Muscle layer of duodenum (tissue), 2 donors: ENCODE measurements around the gene ROBO2.

Experiments
- H3K27ac ChIP-seq: one replicate; pipeline ENCODE4 v1.7.0; 2013; ENCODE audit warnings: mild to moderate bottlenecking, low read length
- H3K27me3 ChIP-seq: one replicate; pipeline ENCODE4 v1.7.0; 2013; ENCODE audit warnings: low read depth, mild to moderate bottlenecking, control low read depth, low read length
- H3K36me3 ChIP-seq, 2 donors: one replicate each; pipeline ENCODE4 v1.7.0; 2013; ENCODE audit warnings: low read length in 2 of 2, control low read depth in 1 of 2, mild to moderate bottlenecking in 1 of 2; ENCODE audit not compliant: insufficient read depth in 2 of 2, control insufficient read depth in 1 of 2
- H3K4me1 ChIP-seq, 2 donors: one replicate each; pipeline ENCODE4 v1.7.0; 2013; ENCODE audit warnings: low read length in 2 of 2, mild to moderate bottlenecking in 2 of 2, control low read depth in 1 of 2, moderate library complexity in 1 of 2; ENCODE audit not compliant: insufficient read depth in 2 of 2, control insufficient read depth in 1 of 2
- H3K4me3 ChIP-seq, 2 donors: one replicate each; pipeline ENCODE4 v1.7.0; 2013; ENCODE audit warnings: low read length in 2 of 2, low read depth in 1 of 2, mild to moderate bottlenecking in 1 of 2
- H3K9me3 ChIP-seq, 2 donors: one replicate each; pipeline ENCODE4 v1.7.0; 2013; ENCODE audit warnings: low read length in 2 of 2, control low read depth in 1 of 2, mild to moderate bottlenecking in 1 of 2; ENCODE audit not compliant: control insufficient read depth in 1 of 2
- donor health status: healthy.

The ROBO2 gene

DNA sequence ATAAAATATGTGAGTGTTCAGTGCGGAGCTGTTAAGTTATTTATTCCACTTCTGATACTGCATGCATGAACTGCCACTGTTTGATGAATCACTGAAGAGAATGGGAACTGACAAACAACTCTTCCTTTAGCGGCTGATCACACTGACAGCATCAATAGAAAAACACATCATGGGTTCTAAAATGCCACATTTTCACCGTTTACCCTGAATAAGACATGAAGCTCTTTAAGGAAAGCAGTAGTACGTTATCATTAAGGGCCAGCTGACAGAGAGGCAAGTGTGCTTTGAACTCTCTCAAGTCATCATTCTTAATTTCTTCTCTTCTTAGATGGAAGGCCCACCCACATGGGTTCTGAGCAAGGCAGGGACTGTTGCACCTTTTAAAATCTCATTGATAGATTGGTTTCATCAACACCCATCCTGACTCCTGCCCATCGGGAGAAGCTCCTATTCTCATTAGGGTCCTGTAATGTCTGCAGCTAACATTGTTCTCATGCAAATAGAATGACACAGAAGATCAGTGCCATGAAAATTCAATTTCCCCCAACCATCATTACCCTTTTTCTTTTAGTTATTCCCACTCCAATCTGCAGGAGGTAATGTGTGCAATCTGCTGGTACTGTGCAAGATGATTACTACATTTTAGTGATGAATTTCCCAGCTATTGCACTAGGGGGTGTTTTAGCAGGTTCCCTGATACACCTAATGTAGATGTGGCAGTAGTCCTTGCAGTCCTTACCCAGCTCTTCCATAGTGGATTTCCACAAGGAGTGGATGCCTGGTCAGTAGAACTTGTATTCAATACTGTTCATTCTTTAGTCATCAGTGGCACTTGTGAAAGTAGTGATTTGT is 119.1 kb downstream of the ROBO2 start:
- H3K27ac ChIP-seq, result no peak overlapping the region
- H3K4me3 ChIP-seq, result no peak overlapping the region
- H3K4me1 ChIP-seq, result no peaks in the 10 kb centered on the region
- no peaks in the 10 kb centered on the region for H3K9me3 ChIP-seq
- no peaks in the 10 kb centered on the region for H3K36me3 ChIP-seq
- H3K27me3 ChIP-seq, result no peaks in the 10 kb centered on the region

DNA sequence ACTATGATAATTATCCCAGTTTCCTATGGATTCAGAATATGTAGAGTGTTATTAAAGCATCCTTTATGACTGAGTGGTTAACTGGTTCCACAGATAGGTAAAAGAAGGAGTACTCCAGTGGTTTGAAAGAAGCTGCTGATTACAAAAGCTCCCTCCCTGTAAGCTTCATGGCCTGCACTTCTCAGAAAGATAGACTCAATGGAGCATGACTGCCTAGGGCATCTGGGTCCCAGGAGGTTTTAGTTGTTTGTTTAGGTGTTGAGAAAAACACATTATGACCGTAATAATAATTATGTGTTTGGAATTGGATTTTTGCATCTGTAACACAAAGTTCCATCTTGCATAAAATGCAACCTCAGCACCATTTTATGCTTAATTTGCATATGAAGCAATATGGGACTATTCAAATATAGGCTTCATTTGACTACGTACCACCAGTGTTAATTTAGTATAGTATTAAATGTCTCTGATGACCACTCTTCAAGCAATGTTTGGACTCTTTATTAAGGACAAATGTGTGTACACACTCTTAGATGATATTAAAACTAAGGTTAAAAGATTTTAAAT is 121.1 kb downstream of the ROBO2 start:
- Histone ChIP-seq H3K27ac (no peak overlapping the region), H3K4me1 (no peaks in the 10 kb centered on the region), H3K4me3 (no peak overlapping the region), H3K36me3 (no peaks in the 10 kb centered on the region), H3K9me3 (no peaks in the 10 kb centered on the region), H3K27me3 (no peaks in the 10 kb centered on the region)

DNA sequence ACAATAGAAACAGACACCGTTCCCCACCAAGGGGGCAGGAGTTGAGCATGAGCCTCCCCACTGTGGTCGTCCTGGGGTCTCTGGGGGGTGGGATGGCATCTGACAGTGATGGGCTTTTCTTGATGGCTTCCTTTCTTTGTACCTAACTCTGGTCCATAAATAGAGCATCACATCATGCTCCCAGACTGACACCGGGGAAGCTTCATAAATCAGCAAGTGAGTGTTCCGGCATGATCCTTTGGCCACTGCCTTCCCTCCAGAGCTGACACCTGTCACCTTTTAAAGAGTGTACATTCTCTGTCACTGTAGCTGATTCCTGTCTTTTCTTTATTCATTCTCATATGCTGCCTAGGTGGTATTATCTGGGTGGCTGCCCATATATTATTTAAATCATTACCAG is 129.9 kb downstream of the ROBO2 start:
- Histone ChIP-seq H3K4me1 (no peaks in the 10 kb centered on the region), H3K9me3 (no peaks in the 10 kb centered on the region), H3K27me3 (no peaks in the 10 kb centered on the region), H3K36me3 (no peaks in the 10 kb centered on the region), H3K27ac (no peak overlapping the region), H3K4me3 (no peak overlapping the region)

DNA sequence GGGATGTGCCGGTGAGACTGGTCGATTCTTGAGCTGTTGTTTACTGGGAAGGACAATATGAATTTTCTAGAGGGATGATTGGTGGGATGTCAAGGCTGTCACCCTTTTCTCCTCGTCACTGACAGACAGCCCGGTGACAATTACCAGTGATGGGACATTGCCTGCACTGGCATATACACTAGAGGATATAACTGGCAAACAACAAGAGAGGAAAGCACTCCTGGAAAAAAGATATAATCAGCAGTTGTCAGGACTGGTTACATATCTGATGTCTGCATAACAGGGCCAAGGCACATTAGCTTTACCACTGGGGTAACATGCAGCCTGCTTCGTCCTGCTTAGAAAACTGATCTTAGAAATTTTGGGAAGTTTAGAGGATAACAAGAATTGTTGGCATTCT is 131.1 kb downstream of the ROBO2 start:
- no peak overlapping the region for H3K4me3 ChIP-seq
- H3K4me1 ChIP-seq, result no peaks in the 10 kb centered on the region
- no peaks in the 10 kb centered on the region for H3K27me3 ChIP-seq
- no peak overlapping the region for H3K27ac ChIP-seq
- H3K9me3 ChIP-seq, result no peaks in the 10 kb centered on the region
- no peaks in the 10 kb centered on the region for H3K36me3 ChIP-seq

DNA sequence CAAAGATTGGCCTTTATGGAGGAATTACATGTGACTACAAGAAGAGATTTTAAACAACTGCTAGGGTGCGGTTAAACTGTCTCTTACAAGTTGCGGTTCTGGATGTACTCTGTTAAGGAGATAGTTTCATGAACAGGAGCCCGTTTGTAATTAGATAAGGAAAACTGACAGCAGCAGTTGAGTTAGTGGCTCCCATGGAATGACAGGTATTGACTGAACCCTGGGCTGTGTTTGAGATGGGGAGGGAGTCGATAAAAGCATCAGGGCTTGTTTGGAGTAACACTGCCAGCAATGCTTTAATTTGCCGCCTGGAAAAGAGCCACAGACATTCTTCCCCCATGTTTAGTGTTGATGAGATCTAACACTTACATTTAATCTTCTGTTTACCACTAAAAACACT is 139.9 kb downstream of the ROBO2 start:
- H3K27me3 ChIP-seq, result no peaks in the 10 kb centered on the region
- H3K4me1 ChIP-seq, result no peaks in the 10 kb centered on the region
- no peak overlapping the region for H3K4me3 ChIP-seq
- no peaks in the 10 kb centered on the region for H3K36me3 ChIP-seq
- no peak overlapping the region for H3K27ac ChIP-seq
- no peaks in the 10 kb centered on the region for H3K9me3 ChIP-seq

DNA sequence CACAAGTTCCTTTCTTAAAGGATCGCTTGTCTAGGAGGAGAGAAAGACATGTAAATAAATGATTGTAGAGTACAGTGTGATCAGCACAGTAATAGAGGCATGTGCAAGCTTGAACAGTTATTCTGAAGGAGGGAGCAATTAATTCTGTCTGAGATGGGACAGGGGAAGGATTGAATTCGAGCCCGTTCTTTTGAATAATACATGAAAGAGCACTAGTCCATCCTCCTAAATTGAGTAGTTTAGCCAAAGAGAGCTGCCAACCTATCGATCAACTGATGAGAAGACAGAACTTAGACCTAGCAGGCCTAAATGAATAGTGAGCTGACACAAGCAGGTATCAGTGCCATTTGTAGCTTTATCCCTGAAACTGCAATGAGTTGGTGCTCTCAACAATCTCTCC is 142.4 kb downstream of the ROBO2 start:
- no peak overlapping the region for H3K4me3 ChIP-seq
- H3K36me3 ChIP-seq, result no peaks in the 10 kb centered on the region
- no peaks in the 10 kb centered on the region for H3K9me3 ChIP-seq
- no peak overlapping the region for H3K27ac ChIP-seq
- no peaks in the 10 kb centered on the region for H3K4me1 ChIP-seq
- no peaks in the 10 kb centered on the region for H3K27me3 ChIP-seq

DNA sequence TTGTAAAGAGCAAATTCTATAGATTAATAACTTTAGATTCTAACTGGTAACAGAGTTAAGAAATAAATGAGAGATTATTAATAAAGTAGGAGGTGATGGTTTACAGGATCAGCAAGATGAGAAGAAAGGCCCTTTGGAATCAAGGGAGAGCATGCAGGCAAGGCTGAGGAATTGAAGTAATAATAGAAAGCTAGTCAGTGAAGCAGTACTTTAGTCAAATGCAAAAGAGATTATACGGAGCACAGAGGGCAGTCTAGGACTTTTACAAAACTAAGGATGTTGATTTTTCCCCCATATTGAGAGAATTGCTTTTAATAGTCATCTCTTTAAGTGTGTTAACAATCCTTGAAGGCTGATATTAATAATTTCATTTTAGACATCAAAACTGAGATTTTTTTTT is 146.4 kb downstream of the ROBO2 start:
- no peak overlapping the region for H3K27ac ChIP-seq
- no peaks in the 10 kb centered on the region for H3K9me3 ChIP-seq
- no peaks in the 10 kb centered on the region for H3K36me3 ChIP-seq
- H3K4me3 ChIP-seq, result no peak overlapping the region
- no peaks in the 10 kb centered on the region for H3K27me3 ChIP-seq
- H3K4me1 ChIP-seq, result no peaks in the 10 kb centered on the region

DNA sequence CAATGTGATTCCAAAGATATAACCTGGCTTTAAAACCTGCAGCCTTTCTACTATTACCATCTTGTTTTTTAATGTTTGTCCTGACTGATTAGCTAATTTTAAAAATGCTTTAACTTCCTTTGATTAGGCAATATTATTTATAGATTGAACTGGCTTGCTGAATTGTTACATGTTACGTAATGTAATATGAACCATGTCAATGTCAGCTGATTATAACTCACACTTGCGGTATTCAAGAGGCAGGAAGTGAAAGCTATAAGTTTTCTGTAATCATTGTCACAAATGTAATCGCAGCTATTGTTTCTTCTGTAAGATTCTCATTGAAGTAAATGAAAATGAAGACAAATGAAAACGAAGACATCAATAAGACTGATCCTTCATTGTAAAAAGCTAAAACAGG is 146.8 kb downstream of the ROBO2 start:
- Histone ChIP-seq H3K36me3 (no peaks in the 10 kb centered on the region), H3K9me3 (no peaks in the 10 kb centered on the region), H3K4me3 (no peak overlapping the region), H3K27ac (no peak overlapping the region), H3K4me1 (no peaks in the 10 kb centered on the region), H3K27me3 (no peaks in the 10 kb centered on the region)

DNA sequence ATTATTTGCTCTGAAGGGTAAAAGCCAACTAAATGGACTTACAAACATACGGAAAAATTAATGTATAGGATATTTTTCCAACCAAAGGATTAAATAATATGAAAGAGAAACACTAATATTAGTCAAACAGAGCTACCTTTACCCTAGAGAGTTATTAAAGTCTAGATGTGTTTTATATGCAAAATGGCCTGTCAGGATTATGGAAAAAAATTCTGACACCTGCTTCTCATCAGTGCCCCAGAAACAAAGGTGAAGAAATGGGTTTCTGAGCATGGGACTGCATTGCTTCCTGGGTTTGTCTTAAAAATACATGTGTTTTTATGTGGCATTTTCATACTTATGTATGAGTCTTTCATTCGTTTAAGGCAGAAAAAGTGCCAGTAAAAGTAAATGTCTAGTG is 148.3 kb downstream of the ROBO2 start:
- Histone ChIP-seq H3K36me3 (no peaks in the 10 kb centered on the region), H3K27ac (no peak overlapping the region), H3K27me3 (no peaks in the 10 kb centered on the region), H3K4me3 (no peak overlapping the region), H3K4me1 (no peaks in the 10 kb centered on the region), H3K9me3 (no peaks in the 10 kb centered on the region)

DNA sequence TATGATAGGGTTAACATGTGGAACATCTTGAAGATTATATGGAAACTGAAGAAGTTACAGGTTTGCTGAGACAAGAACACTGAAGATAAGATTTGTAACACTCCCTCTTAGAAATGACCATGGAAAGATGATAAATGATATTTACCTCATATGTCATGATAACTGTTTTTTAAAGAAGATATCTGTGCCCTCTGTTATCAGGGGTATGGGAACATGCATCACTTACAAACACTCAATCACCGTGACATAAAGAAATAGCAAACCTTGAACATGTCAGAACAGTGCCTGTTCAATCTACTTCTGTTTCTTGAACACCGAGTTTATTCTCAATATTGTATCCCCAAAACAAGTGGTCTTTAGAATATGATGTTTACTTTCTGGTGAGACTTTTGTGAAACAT is 149.4 kb downstream of the ROBO2 start:
- no peak overlapping the region for H3K4me3 ChIP-seq
- no peaks in the 10 kb centered on the region for H3K9me3 ChIP-seq
- no peaks in the 10 kb centered on the region for H3K4me1 ChIP-seq
- no peak overlapping the region for H3K27ac ChIP-seq
- H3K36me3 ChIP-seq, result no peaks in the 10 kb centered on the region
- H3K27me3 ChIP-seq, result no peaks in the 10 kb centered on the region

DNA sequence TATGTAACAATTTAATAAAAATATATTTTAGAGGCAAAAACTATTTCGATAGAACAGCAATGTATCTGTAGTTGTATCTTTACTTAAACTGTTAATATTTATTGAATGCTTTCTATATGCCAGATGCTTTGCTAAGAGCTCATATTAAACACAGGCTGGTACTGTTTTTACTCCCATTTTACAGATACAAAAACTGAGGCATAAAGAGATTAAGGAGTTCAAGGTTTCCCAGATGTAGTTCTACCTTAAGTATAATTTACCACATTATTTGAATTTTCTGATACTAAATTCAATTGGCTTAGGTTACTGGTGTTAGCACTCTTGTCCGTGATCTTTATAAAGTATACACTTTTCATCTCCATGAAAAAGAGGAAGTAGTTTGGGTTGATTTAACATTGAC is 149.8 kb downstream of the ROBO2 start:
- Histone ChIP-seq H3K9me3 (no peaks in the 10 kb centered on the region), H3K27me3 (no peaks in the 10 kb centered on the region), H3K4me3 (no peak overlapping the region), H3K36me3 (no peaks in the 10 kb centered on the region), H3K27ac (no peak overlapping the region), H3K4me1 (no peaks in the 10 kb centered on the region)

DNA sequence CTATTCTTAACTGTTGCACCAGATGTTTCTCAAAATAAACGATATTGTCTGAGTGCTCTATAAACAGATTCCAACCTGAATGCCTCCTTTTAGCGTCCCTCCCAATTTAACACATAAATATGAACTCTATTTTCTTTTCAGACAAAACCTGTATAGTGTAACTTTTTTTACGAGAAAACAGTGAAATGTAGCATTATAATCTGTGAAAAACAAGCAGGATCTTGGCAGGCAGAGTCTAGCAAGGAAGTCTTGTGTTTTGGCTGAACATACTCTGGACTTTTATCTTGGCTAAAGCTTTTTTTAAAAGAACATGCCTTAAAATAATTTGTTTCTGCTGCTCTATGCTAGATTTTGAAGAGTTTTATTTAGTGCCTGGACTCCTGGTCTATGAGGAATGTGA is 150.5 kb downstream of the ROBO2 start:
- Histone ChIP-seq H3K4me1 (no peaks in the 10 kb centered on the region), H3K36me3 (no peaks in the 10 kb centered on the region), H3K9me3 (no peaks in the 10 kb centered on the region), H3K27me3 (no peaks in the 10 kb centered on the region), H3K27ac (no peak overlapping the region), H3K4me3 (no peak overlapping the region)
